Measurements from ENCODE around the gene DIO2.

Gene DIO2

GRCh38 chr14:80211153-80212022 lies at the start of gene DIO2:
Gene DIO2, minus strand, starts transcription at chr14:80211504. Its CDS starts 32 bp downstream, at chr14:80211472.
- Histone ChIP-seq H3K4me2 (ENCODE audit: low read depth, low read length, poor library complexity, severe bottlenecking) (no peak within 1 kb of the TSS), H2AFZ (ENCODE audit: low read length) (no peak within 1 kb of the TSS), H3K9me2 (replicated peaks; ENCODE audit: low read depth, low read length) (no peaks in the 10 kb centered on the region), H3K4me1 (ENCODE audit: insufficient read depth, low read length, poor library complexity, severe bottlenecking) (no peaks in the 10 kb centered on the region), H3F3A (ENCODE audit: low read depth) (no peaks in the 10 kb centered on the region), H4K20me1 (ENCODE audit: insufficient read depth, low read length, poor library complexity, severe bottlenecking) (no peaks in the 10 kb centered on the region), H3K27me3 (ENCODE audit: insufficient read depth, low read length, poor library complexity, severe bottlenecking) (no peaks in the 10 kb centered on the region), H3K4me3 (ENCODE audit: low read length, poor library complexity, severe bottlenecking) (no peak within 1 kb of the TSS), H3K9ac (ENCODE audit: low read depth, low read length, poor library complexity, severe bottlenecking) (no peak within 1 kb of the TSS), H3K9me3 (ENCODE audit: insufficient read depth, low read depth, low read length) (no peaks in the 10 kb centered on the region), H3K79me2 (ENCODE audit: insufficient read depth, low read length) (no peaks in the 10 kb centered on the region), H3K36me3 (ENCODE audit: insufficient read depth, low read length) (no peaks in the 10 kb centered on the region)
- TF ChIP-seq EZH2phosphoT487 (IDR thresholded peaks at IDR 0.05; ENCODE audit: borderline replicate concordance) (no peak), CTCF (conservative IDR thresholded peaks at IDR 0.05; ENCODE audit: low read length) (no peak)

- H3F3A ChIP-seq (ENCODE audit: low read depth): no peaks in the 10 kb centered on the region
Measured at GRCh38 chr14:80260645-80261044, 49.3 kb upstream of the DIO2 start.

GRCh38 chr14:80239631-80240030 lies 28.3 kb upstream of the DIO2 start:
- no peaks in the 10 kb centered on the region for H3K9me2 ChIP-seq (replicated peaks; ENCODE audit: low read depth, low read length)
- H3K4me3 ChIP-seq (ENCODE audit: low read length, poor library complexity, severe bottlenecking): no peak overlapping the region
- H3K79me2 ChIP-seq (ENCODE audit: insufficient read depth, low read length): no peaks in the 10 kb centered on the region
- no peak overlapping the region for H2AFZ ChIP-seq (ENCODE audit: low read length)
- no peaks in the 10 kb centered on the region for H4K20me1 ChIP-seq (ENCODE audit: insufficient read depth, low read length, poor library complexity, severe bottlenecking)
- no peaks in the 10 kb centered on the region for H3K36me3 ChIP-seq (ENCODE audit: insufficient read depth, low read length)
- no peak overlapping the region for H3K9ac ChIP-seq (ENCODE audit: low read depth, low read length, poor library complexity, severe bottlenecking)
- H3K4me2 ChIP-seq (ENCODE audit: low read depth, low read length, poor library complexity, severe bottlenecking): no peak overlapping the region
- H3K9me3 ChIP-seq (ENCODE audit: insufficient read depth, low read depth, low read length): peaks cover 9% of the 10 kb centered on the region
- no peaks in the 10 kb centered on the region for H3F3A ChIP-seq (ENCODE audit: low read depth)
- H3K4me1 ChIP-seq (ENCODE audit: insufficient read depth, low read length, poor library complexity, severe bottlenecking): no peaks in the 10 kb centered on the region
- TF ChIP-seq CTCF (conservative IDR thresholded peaks at IDR 0.05; ENCODE audit: low read length): no peak
- TF ChIP-seq EZH2phosphoT487 (IDR thresholded peaks at IDR 0.05; ENCODE audit: borderline replicate concordance): no peak
- no peaks in the 10 kb centered on the region for H3K27me3 ChIP-seq (ENCODE audit: insufficient read depth, low read length, poor library complexity, severe bottlenecking)

More at GRCh38 chr14:80260645-80261044, 49.3 kb upstream of the DIO2 start:
- Histone ChIP-seq H4K20me1 (ENCODE audit: insufficient read depth, low read length, poor library complexity, severe bottlenecking) (no peaks in the 10 kb centered on the region), H2AFZ (ENCODE audit: low read length) (no peak overlapping the region), H3K36me3 (ENCODE audit: insufficient read depth, low read length) (no peaks in the 10 kb centered on the region), H3K4me1 (ENCODE audit: insufficient read depth, low read length, poor library complexity, severe bottlenecking) (no peaks in the 10 kb centered on the region), H3K4me3 (ENCODE audit: low read length, poor library complexity, severe bottlenecking) (no peak overlapping the region), H3K9ac (ENCODE audit: low read depth, low read length, poor library complexity, severe bottlenecking) (no peak overlapping the region), H3K27me3 (ENCODE audit: insufficient read depth, low read length, poor library complexity, severe bottlenecking) (no peaks in the 10 kb centered on the region), H3K79me2 (ENCODE audit: insufficient read depth, low read length) (no peaks in the 10 kb centered on the region), H3K9me2 (replicated peaks; ENCODE audit: low read depth, low read length) (no peaks in the 10 kb centered on the region), H3K9me3 (ENCODE audit: insufficient read depth, low read depth, low read length) (no peaks in the 10 kb centered on the region), H3K4me2 (ENCODE audit: low read depth, low read length, poor library complexity, severe bottlenecking) (no peak overlapping the region)
- TF ChIP-seq CTCF (conservative IDR thresholded peaks at IDR 0.05; ENCODE audit: low read length) (no peak), EZH2phosphoT487 (IDR thresholded peaks at IDR 0.05; ENCODE audit: borderline replicate concordance) (no peak)
